ENCODE results near the gene PLPP1. TPM values are rescaled to one million over a fixed set of nuclear protein-coding genes. Genes with fewer than 3 reads are reported as not detected.

Gene PLPP1
- total and polyA plus RNA-seq, 3 donors from 2014 or later, result 64.7 to 111 (median 66.7) TPM

DNA sequence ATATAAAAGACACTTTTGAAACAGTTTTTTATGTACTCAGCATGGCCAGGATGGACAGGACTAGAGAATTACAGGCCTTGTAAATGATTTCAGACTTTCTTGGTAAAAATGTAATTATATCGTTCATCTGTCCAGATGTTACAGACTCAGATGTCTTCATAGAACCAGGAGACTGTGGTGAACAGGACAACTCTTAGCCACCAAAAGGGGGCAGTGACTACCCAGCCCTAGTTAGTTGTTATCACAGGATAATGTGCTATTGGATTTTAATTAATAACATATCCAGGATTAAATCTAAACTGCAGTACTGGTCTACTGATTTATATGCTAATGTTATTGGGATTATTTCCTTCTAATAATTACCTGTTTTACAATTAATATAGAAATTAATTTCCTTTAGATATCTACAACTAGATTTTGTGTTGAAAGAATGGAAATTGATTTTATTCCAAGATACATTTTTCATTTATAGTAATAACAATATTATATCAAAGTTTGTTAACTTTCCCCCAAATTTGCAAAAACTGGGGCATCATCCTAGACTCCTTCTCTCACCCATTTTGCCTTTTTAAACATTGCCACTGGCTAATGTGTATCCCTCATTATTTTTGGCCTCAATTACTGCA is 127.6 kb downstream of the PLPP1 start:
- Histone ChIP-seq H3K4me1 (no peaks in the 10 kb centered on the region), H3K4me3 (no peak overlapping the region), H3K9me3 (no peaks in the 10 kb centered on the region), H3K27me3 (no peaks in the 10 kb centered on the region), H3K27ac (no peak overlapping the region), H3K36me3 (ENCODE audit: low read depth, missing control alignments) (no peaks in the 10 kb centered on the region)
- 26 to 65% methylated on average over 1 of the region's 1 CpG for WGBS, 2 donors
- intact Hi-C loops (cut with DNase I; ENCODE audit: low total_unique reads), result no loop called here
- TF ChIP-seq, protein P1, sequence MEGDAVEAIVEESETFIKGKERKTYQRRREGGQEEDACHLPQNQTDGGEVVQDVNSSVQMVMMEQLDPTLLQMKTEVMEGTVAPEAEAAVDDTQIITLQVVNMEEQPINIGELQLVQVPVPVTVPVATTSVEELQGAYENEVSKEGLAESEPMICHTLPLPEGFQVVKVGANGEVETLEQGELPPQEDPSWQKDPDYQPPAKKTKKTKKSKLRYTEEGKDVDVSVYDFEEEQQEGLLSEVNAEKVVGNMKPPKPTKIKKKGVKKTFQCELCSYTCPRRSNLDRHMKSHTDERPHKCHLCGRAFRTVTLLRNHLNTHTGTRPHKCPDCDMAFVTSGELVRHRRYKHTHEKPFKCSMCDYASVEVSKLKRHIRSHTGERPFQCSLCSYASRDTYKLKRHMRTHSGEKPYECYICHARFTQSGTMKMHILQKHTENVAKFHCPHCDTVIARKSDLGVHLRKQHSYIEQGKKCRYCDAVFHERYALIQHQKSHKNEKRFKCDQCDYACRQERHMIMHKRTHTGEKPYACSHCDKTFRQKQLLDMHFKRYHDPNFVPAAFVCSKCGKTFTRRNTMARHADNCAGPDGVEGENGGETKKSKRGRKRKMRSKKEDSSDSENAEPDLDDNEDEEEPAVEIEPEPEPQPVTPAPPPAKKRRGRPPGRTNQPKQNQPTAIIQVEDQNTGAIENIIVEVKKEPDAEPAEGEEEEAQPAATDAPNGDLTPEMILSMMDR (IDR thresholded peaks at IDR 0.05), result peak in 2 of 3 experiments; percentile 42 to 53
- no peak for TF ChIP-seq POLR2A (IDR thresholded peaks at IDR 0.05)
- no peak for DNase-seq

DNA sequence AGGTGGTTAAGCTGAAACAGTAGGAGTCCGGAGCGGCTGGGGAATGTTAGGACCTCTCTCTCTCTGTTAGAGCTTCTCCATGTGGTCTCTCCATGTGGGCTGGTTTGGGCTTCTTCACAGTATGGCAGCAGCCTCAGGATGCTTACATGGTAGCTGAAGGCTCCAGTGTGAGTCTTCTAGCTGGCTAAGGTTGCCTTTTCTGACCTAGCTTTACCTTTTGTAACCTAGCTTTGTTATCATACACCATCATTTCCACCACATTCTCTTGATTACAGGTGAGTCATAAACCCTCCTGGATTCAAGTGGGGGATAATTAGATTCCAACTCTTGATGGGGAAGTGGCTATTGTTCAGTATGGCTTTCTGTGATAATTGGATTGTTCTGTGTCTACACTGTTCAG is 128.5 kb downstream of the PLPP1 start:
- WGBS, 2 donors, result 84 to 85% methylated on average over 2 of the region's 2 CpGs
- H3K36me3 ChIP-seq (ENCODE audit: low read depth, missing control alignments), result no peaks in the 10 kb centered on the region
- TF ChIP-seq POLR2A (IDR thresholded peaks at IDR 0.05), result no peak
- TF ChIP-seq, protein P1 (IDR thresholded peaks at IDR 0.05), result no peak
- H3K4me1 ChIP-seq, result no peaks in the 10 kb centered on the region
- H3K4me3 ChIP-seq, result no peak overlapping the region
- no peaks in the 10 kb centered on the region for H3K9me3 ChIP-seq
- no peak overlapping the region for H3K27ac ChIP-seq
- DNase-seq, result no peak
- no peaks in the 10 kb centered on the region for H3K27me3 ChIP-seq
- intact Hi-C loops (cut with DNase I; ENCODE audit: low total_unique reads), result no loop called here

DNA sequence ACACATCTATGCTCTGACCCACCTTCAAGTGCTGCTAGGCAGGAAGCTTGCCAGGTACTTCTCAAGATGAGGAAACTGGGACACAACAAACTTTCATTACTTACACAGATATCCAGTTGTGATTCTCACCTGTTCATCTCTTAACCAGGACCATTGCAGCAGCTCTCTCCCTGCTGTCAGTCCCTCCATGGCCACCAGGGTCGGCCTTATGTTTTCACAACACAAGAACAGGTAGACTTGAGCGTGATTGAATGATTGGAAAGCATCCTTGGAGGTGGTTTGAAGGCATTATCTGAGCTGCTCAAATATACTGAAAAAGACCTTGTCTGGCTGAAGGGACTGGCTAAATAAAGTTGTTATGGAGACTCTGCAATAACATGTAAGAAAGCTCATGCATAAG is 132.6 kb downstream of the PLPP1 start:
- DNase-seq, result no peak
- intact Hi-C loops (cut with DNase I; ENCODE audit: low total_unique reads), result no loop called here
- 48% methylated on average over 2 of the region's 2 CpGs for WGBS, 2 donors
- Histone ChIP-seq H3K36me3 (ENCODE audit: low read depth, missing control alignments) (no peaks in the 10 kb centered on the region), H3K9me3 (no peaks in the 10 kb centered on the region), H3K4me3 (no peak overlapping the region), H3K27ac (no peak overlapping the region), H3K4me1 (no peaks in the 10 kb centered on the region), H3K27me3 (no peaks in the 10 kb centered on the region)
- no peak for TF ChIP-seq POLR2A (IDR thresholded peaks at IDR 0.05)
- TF ChIP-seq, protein P1 (IDR thresholded peaks at IDR 0.05), result no peak

DNA sequence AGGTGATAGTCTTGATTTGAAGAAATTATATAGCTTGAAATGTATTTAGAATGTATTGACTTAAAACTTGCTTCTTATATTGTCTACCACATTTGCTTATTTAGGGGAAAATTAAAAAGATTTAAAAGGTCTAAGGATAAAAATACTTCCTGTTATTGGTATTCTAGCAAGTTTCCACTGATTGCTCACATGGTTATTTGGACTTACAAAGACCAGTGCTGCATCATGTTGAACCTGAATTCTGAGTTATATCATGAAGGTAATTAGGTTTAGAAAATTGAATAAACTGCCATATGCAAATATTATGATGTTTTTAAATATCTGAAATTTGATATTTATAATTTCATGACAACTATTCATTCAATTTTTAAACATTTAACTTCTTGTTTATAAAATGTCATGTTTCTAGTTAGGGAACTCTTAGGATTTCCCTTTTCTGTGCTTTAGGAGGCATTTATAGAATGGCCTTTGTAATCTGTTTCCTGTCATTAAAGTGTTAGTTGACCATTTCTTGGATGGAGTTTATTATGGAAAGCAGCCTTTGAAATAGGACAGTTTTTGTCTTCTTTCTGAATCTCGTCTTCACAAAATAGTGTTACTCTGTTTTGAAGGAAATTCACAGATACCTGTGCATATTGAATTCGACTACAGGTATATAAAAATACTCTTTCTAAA is 141.1 kb downstream of the PLPP1 start:
- WGBS, 2 donors, result 36 to 43% methylated on average over 2 of the region's 2 CpGs
- DNase-seq, result no peak
- Histone ChIP-seq H3K9me3 (no peaks in the 10 kb centered on the region), H3K27me3 (no peaks in the 10 kb centered on the region), H3K27ac (no peak overlapping the region), H3K4me1 (no peaks in the 10 kb centered on the region), H3K4me3 (no peak overlapping the region), H3K36me3 (ENCODE audit: low read depth, missing control alignments) (no peaks in the 10 kb centered on the region)
- intact Hi-C loops (cut with DNase I; ENCODE audit: low total_unique reads), result no loop called here
- TF ChIP-seq, protein P1 (IDR thresholded peaks at IDR 0.05), result no peak
- TF ChIP-seq POLR2A (IDR thresholded peaks at IDR 0.05), result no peak

DNA sequence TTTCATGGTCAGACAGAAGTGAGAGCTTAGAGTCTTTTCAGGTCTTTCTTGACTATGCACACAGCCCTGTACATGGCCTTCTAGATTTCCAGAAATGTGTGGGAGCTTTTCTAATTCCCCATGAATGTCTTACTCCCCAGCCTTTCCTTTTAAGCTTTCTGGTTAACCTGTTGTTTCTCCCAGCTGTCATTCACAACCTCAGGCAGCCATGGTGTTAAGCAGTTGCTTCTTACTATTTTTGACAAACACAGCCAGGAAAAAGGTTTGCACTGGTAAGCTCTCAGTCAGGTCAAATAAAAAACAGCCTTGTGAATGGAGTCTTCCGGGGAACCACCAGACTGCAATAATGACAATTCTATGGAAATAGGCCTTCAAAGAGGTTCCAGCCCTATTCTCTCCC is 142.1 kb downstream of the PLPP1 start:
- H3K27ac ChIP-seq, result no peak overlapping the region
- no peaks in the 10 kb centered on the region for H3K4me1 ChIP-seq
- WGBS, 2 donors, result 95 to 100% methylated on average over 1 of the region's 1 CpG
- no peak for TF ChIP-seq POLR2A (IDR thresholded peaks at IDR 0.05)
- TF ChIP-seq, protein P1 (IDR thresholded peaks at IDR 0.05), result no peak
- no peak for DNase-seq
- no peaks in the 10 kb centered on the region for H3K27me3 ChIP-seq
- intact Hi-C loops (cut with DNase I; ENCODE audit: low total_unique reads), result no loop called here
- H3K4me3 ChIP-seq, result no peak overlapping the region
- H3K9me3 ChIP-seq, result no peaks in the 10 kb centered on the region
- H3K36me3 ChIP-seq (ENCODE audit: low read depth, missing control alignments), result no peaks in the 10 kb centered on the region

All from testis (tissue), 3 donors.